Neural cell (in vitro differentiated cells): ENCODE results near the gene COQ9. TPM values are rescaled to one million over a fixed set of nuclear protein-coding genes. Genes with fewer than 3 reads are reported as not detected.
"Not testable (repeated sequence)": the region's sequence is repeated elsewhere in the genome, so short reads cannot be mapped to it uniquely, and the experiment has no call there.

Experiments used
- H2AFZ ChIP-seq: fragments of 200-600, 300-800 bp; sonication (generic), shearing (Covaris generic); 2 replicates; pipeline ENCODE4 v1.6.0; 2014; ENCODE audit warnings: low read depth, mild to moderate bottlenecking, antibody characterized with exemption, low read length, moderate library complexity
- H3F3A ChIP-seq: fragments of 200-600 bp; shearing (Covaris generic); 2 replicates; pipeline ENCODE4 v1.6.1; 2016; ENCODE audit warnings: mild to moderate bottlenecking, moderate library complexity, mixed read lengths, antibody characterized with exemption, low read length; ENCODE audit not compliant: insufficient read depth, poor library complexity, severe bottlenecking
- H3K27ac ChIP-seq: fragments of 200-600, 300-800 bp; sonication (generic), shearing (Covaris generic); 2 replicates; pipeline ENCODE4 v1.5.1; 2014; ENCODE audit warnings: mild to moderate bottlenecking, low read length, moderate library complexity
- H3K27me3 ChIP-seq: fragments of 300-800, 200-600 bp; sonication (generic), shearing (Covaris generic); 2 replicates; pipeline ENCODE4 v1.6.0; 2014; ENCODE audit warnings: mild to moderate bottlenecking, low read depth, low read length, moderate library complexity; ENCODE audit not compliant: insufficient read depth
- H3K36me3 ChIP-seq: fragments of 300-800, 200-600 bp; sonication (generic), shearing (Covaris generic); 2 replicates; pipeline ENCODE4 v1.5.1; 2014; ENCODE audit warnings: mild to moderate bottlenecking, antibody characterized with exemption, low read length, moderate library complexity; ENCODE audit not compliant: insufficient read depth
- H3K4me2 ChIP-seq: fragments of 300-800, 200-600 bp; sonication (generic), shearing (Covaris generic); 2 replicates; pipeline ENCODE4 v1.6.0; 2014; ENCODE audit warnings: mild to moderate bottlenecking, low read length
- H3K4me3 ChIP-seq: fragments of 300-800, 200-600 bp; sonication (generic), shearing (Covaris generic); 2 replicates; pipeline ENCODE4 v1.5.1; 2014; ENCODE audit warnings: mild to moderate bottlenecking, low read length, moderate library complexity
- H3K79me2 ChIP-seq: fragments of 200-600 bp; shearing (Covaris generic); replicated peaks from 2 replicates; pipeline ENCODE4 v1.6.0; 2014; ENCODE audit warnings: mild to moderate bottlenecking, low read length, moderate library complexity; ENCODE audit not compliant: insufficient read depth
- H3K9ac ChIP-seq: fragments of 300-800, 200-600 bp; sonication (generic), shearing (Covaris generic); 2 replicates; pipeline ENCODE4 v1.6.1; 2016; ENCODE audit warnings: mild to moderate bottlenecking, low read length, mixed read lengths
- H3K9me2 ChIP-seq: fragments of 200-600 bp; shearing (Covaris generic); 2 replicates; pipeline ENCODE4 v1.6.1; 2016; ENCODE audit warnings: mild to moderate bottlenecking, low read length, mixed read lengths; ENCODE audit not compliant: insufficient read depth
- H3K9me3 ChIP-seq: fragments of 200-600, 300-800 bp; sonication (generic), shearing (Covaris generic); 2 replicates; pipeline ENCODE4 v1.6.1; 2016; ENCODE audit warnings: mild to moderate bottlenecking, mixed run types, low read length, moderate library complexity, mixed read lengths
- H4K20me1 ChIP-seq: fragments of 200-600 bp; shearing (Covaris generic); 2 replicates; pipeline ENCODE4 v1.6.1; 2016; ENCODE audit warnings: mild to moderate bottlenecking, mixed run types; ENCODE audit not compliant: insufficient read depth
- CTCF ChIP-seq: fragments of 450-650 bp; IDR thresholded peaks from 2 replicates; pipeline ENCODE4 v1.5.1; 2014; ENCODE audit warnings: antibody characterized with exemption, mild to moderate bottlenecking, moderate library complexity; ENCODE audit not compliant: poor library complexity, severe bottlenecking
- EP300 ChIP-seq: fragments of 450-650 bp; conservative IDR thresholded peaks from 2 replicates; pipeline ENCODE4 v1.6.1; 2014; ENCODE audit warnings: antibody characterized with exemption, mild to moderate bottlenecking, moderate library complexity; ENCODE audit not compliant: poor library complexity, severe bottlenecking
- EZH2 ChIP-seq: fragments of 200-600, 300-800 bp; shearing (Covaris generic), sonication (generic); IDR thresholded peaks from 2 replicates; pipeline ENCODE4 v1.6.1; 2014; ENCODE audit warnings: antibody characterized with exemption, low read length, borderline replicate concordance, mild to moderate bottlenecking; ENCODE audit not compliant: insufficient read depth, poor library complexity, severe bottlenecking
- MXI1 ChIP-seq: fragments of 450-650 bp; conservative IDR thresholded peaks from 2 replicates; pipeline ENCODE4 v1.6.1; 2014; ENCODE audit warnings: antibody characterized with exemption, mild to moderate bottlenecking; ENCODE audit not compliant: poor library complexity, severe bottlenecking
- POLR2AphosphoS5 ChIP-seq: IDR thresholded peaks from 2 replicates; pipeline ENCODE4 v1.6.1; 2012
- RAD21 ChIP-seq: fragments of 450-650 bp; conservative IDR thresholded peaks from 2 replicates; pipeline ENCODE4 v1.6.1; 2014; ENCODE audit warnings: antibody characterized with exemption, mild to moderate bottlenecking, moderate library complexity
- REST ChIP-seq: IDR thresholded peaks from 2 replicates; pipeline ENCODE4 v1.6.1; 2012; ENCODE audit warnings: borderline replicate concordance
- SMC3 ChIP-seq: fragments of 450-650 bp; conservative IDR thresholded peaks from 2 replicates; pipeline ENCODE4 v1.6.1; 2014; ENCODE audit warnings: antibody characterized with exemption, mild to moderate bottlenecking, moderate library complexity; ENCODE audit not compliant: poor library complexity
- TAF1 ChIP-seq: IDR thresholded peaks from 2 replicates; pipeline ENCODE4 v1.6.1; 2012; ENCODE audit warnings: low read depth
- polyA minus RNA-seq: library from RNA; depleted of rRNA, polyadenylated mRNA; stranded (reverse); fragments of >200 nt; gene quantifications from 2 replicates; pipeline ENCODE4 v1.2.3, GENCODE V29; 2014
- polyA plus RNA-seq: library from polyadenylated mRNA; depleted of rRNA; stranded (reverse); fragments of >200 nt; gene quantifications from 2 replicates; pipeline ENCODE4 v1.2.3, GENCODE V29; 2014

The COQ9 gene
- polyA plus RNA-seq: 78.7 and 95.0 TPM in 2 replicates
- 40.5 and 47.7 TPM in 2 replicates for polyA minus RNA-seq

- Histone ChIP-seq H3F3A (no peaks in the 10 kb centered on the region), H3K27ac (peak within 1 kb of the TSS; percentile 90), H3K4me3 (peak within 1 kb of the TSS; percentile 97), H3K27me3 (no peaks in the 10 kb centered on the region), H3K9me2 (no peaks in the 10 kb centered on the region), H4K20me1 (no peaks in the 10 kb centered on the region), H3K36me3 (no peaks in the 10 kb centered on the region), H3K9me3 (no peaks in the 10 kb centered on the region), H2AFZ (peak within 1 kb of the TSS; percentile 88), H3K9ac (peak within 1 kb of the TSS; percentile 97), H3K79me2 (peaks cover 23% of the 10 kb centered on the region), H3K4me2 (peak within 1 kb of the TSS; percentile 79)
- peak; percentile 19 for TF ChIP-seq CTCF
- TF ChIP-seq EZH2: no peak
- peak; percentile 95 for TF ChIP-seq POLR2AphosphoS5
- no peak for TF ChIP-seq SMC3
- peak; percentile 96 for TF ChIP-seq REST
- peak; percentile 92 for TF ChIP-seq MXI1
- TF ChIP-seq TAF1: peak; percentile 100
- peak; percentile 32 for TF ChIP-seq EP300
- TF ChIP-seq RAD21: peak; percentile 12
These were observed at the start of gene COQ9, which contains the start of gene CIAPIN1 for GRCh38 chr16:57447186-57447962. Gene COQ9, plus strand, starts transcription at chr16:57447479. Its CDS starts 27 bp downstream, at chr16:57447506. Gene CIAPIN1, minus strand, starts transcription at chr16:57447385. Its CDS starts 6,457 bp downstream, at chr16:57440928.

GRCh38 chr16:57397493-57397892 lies 49.8 kb upstream of the COQ9 start:
- not testable (repeated sequence) for H3K4me2 ChIP-seq, H3F3A ChIP-seq, H3K9ac ChIP-seq, H4K20me1 ChIP-seq, H3K27ac ChIP-seq, H3K4me3 ChIP-seq, H3K27me3 ChIP-seq, H2AFZ ChIP-seq, H3K9me3 ChIP-seq, H3K79me2 ChIP-seq, H3K36me3 ChIP-seq, H3K9me2 ChIP-seq
